ENCODE measurements around the gene PHAX. TPM values are rescaled to one million over a fixed set of nuclear protein-coding genes. Genes with fewer than 3 reads are reported as not detected.
"Not testable (repeated sequence)": the region's sequence is repeated elsewhere in the genome, so short reads cannot be mapped to it uniquely, and the experiment has no call there.

PHAX gene
- total RNA-seq, 2 experiments from 2014 or later = 42.5 to 42.8 TPM

DNA sequence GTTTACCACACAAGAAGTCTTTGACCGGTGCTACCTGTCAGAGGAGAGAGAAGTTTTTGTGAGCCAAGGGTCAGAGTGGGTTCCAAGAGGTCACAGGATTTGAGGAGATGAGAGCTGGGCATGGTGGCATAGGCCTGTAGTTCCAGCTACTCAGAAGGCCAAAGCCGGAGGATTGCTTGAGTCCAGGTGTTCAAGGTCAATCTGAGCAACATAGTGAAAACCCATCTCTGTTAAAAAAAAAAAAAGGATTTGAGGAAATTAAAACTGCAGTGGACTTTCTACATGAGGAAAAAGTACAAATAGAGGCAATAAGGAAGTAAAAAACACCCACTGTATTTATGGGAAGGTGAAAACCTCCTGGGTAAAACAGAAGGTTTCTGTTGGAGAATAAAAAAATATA, 63.8 kb downstream of the PHAX start:
- intact Hi-C loops (cut with micrococcal nuclease) = no loop called here
- ChIA-PET CTCF (no interaction called here), POLR2A (no interaction called here)
- no peak for TF ChIP-seq CTCF (IDR thresholded peaks at IDR 0.05)
- no peak overlapping the region for H3K4me3 Mint-ChIP-seq
- H3K27ac Mint-ChIP-seq = no peak overlapping the region
- no peaks in the 10 kb centered on the region for H3K36me3 Mint-ChIP-seq (ENCODE audit: low read depth)
- H3K27me3 Mint-ChIP-seq = no peaks in the 10 kb centered on the region
- no peak for DNase-seq
- ATAC-seq = no peak
- H3K9me3 Mint-ChIP-seq = no peaks in the 10 kb centered on the region
- no peaks in the 10 kb centered on the region for H3K4me1 Mint-ChIP-seq (ENCODE audit: low read depth)

DNA sequence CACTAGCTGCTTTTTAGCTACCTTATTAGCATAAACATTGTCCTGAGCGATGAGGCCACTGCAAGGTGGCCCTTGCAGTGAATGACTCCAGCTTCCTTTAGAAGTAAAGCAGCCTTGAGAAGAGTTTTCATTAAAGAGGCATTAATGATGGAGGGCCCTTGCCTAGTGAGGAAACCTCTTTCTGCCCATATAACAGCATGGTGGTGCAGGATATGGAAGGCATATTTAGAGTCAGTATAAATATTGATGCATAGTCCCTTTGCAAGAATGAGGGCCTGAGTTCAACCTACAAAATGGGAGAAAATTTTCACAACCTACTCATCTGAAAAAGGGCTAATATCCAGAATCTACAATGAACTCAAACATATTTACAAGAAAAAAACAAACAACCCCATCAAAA, 69.4 kb downstream of the PHAX start:
- CTCF ChIA-PET = interaction anchor here (1.8 kb wide), 1 partner anchor 111 kb away, joined by 7 read pairs; no protein-coding TSS in a partner anchor
- H3K4me3 Mint-ChIP-seq; H3K4me1 Mint-ChIP-seq (ENCODE audit: low read depth); H3K27me3 Mint-ChIP-seq; ATAC-seq; POLR2A ChIA-PET; H3K9me3 Mint-ChIP-seq; H3K36me3 Mint-ChIP-seq (ENCODE audit: low read depth); H3K27ac Mint-ChIP-seq; intact Hi-C loops (cut with micrococcal nuclease); DNase-seq: not testable (repeated sequence)

DNA sequence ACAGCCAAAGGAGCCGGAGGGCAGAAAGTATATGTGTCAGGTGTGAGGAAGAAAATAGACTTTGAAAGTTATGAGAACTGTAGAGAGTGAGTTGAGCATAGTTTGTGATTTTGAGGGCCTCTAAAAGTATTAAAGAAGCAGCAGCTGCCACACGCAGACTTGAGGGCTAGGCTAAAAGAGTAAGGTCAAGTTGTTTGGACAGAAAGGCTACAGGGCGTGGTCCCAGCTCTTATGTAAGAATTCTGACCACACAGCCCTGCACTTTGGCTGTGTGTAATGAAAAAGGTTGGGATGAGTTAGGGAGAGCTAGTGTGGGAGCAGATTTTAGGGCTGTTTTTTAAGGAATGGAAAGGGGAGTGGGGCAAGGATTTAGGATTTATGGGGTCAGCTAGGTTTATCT, 70.9 kb downstream of the PHAX start:
- H3K27ac Mint-ChIP-seq; H3K27me3 Mint-ChIP-seq; CTCF ChIA-PET; DNase-seq; H3K4me1 Mint-ChIP-seq (ENCODE audit: low read depth); H3K4me3 Mint-ChIP-seq; H3K36me3 Mint-ChIP-seq (ENCODE audit: low read depth); H3K9me3 Mint-ChIP-seq; intact Hi-C loops (cut with micrococcal nuclease); ATAC-seq: not testable (repeated sequence)
- POLR2A ChIA-PET = interaction anchor here (1.5 kb wide), 1 partner anchor 106 kb away, joined by 4 read pairs; the partner anchor contains the start of gene LMNB1

- POLR2A ChIA-PET = interaction anchor here (1.5 to 8.1 kb wide), 2 partner anchors 104 to 105 kb away, joined by 4 to 62 read pairs; partner anchors contain the start of gene LMNB1
- H3K27me3 Mint-ChIP-seq = no peaks in the 10 kb centered on the region
- ATAC-seq = no peak
- peaks cover 3% of the 10 kb centered on the region for H3K4me1 Mint-ChIP-seq (ENCODE audit: low read depth)
- H3K9me3 Mint-ChIP-seq = no peaks in the 10 kb centered on the region
- H3K4me3 Mint-ChIP-seq = no peak overlapping the region
- DNase-seq = no peak
- intact Hi-C loops (cut with micrococcal nuclease) = no loop called here
- H3K27ac Mint-ChIP-seq = no peak overlapping the region
- CTCF ChIA-PET = interaction anchor here (1.4 to 13.6 kb wide), 3 partner anchors 104 to 135 kb away, joined by 3 to 277 read pairs (median 23); partner anchors contain the start of gene LMNB1
- no peak for TF ChIP-seq CTCF (IDR thresholded peaks at IDR 0.05)
- no peaks in the 10 kb centered on the region for H3K36me3 Mint-ChIP-seq (ENCODE audit: low read depth)
Measured at GRCh38 chr5:126673477-126673876, 72.7 kb downstream of the PHAX start.

DNA sequence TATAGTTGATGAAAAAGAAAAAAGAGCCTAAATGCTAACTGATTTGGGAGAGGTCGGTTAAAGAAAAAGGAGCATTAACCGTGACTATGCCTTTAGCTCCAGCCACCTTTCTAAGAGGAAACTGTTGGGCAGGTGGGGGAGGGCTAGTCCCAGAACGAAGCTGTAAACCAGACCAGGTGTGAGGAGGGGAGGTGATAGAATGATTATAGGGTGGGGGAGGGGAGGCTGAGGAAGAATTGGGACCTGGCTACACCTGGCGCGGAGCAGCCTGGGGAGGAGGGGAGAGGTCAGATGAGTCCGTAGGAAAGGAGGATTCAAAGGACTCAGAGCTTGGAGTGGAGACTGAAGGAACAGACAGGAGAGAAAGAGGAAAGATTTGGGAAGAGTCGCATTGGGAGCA, 73.4 kb downstream of the PHAX start:
- Mint-ChIP-seq H3K4me3 (no peak overlapping the region), H3K9me3 (no peaks in the 10 kb centered on the region), H3K27me3 (no peaks in the 10 kb centered on the region), H3K27ac (no peak overlapping the region), H3K4me1 (ENCODE audit: low read depth) (peaks cover 3% of the 10 kb centered on the region), H3K36me3 (ENCODE audit: low read depth) (no peaks in the 10 kb centered on the region)
- ChIA-PET POLR2A (interaction anchor here (8.1 kb wide), 1 partner anchor 105 kb away, joined by 62 read pairs; the partner anchor contains the start of gene LMNB1), CTCF (interaction anchor here (1.4 to 13.6 kb wide), 4 partner anchors 104 to 138 kb away, joined by 3 to 277 read pairs (median 20); partner anchors contain the start of gene LMNB1)
- no peak for ATAC-seq
- TF ChIP-seq CTCF (IDR thresholded peaks at IDR 0.05) = no peak
- intact Hi-C loops (cut with micrococcal nuclease) = no loop called here
- no peak for DNase-seq

GRCh38 chr5:126675338-126675737, 74.6 kb downstream of the PHAX start:
- Mint-ChIP-seq H3K9me3 (no peaks in the 10 kb centered on the region), H3K4me3 (no peak overlapping the region), H3K27me3 (no peaks in the 10 kb centered on the region), H3K36me3 (ENCODE audit: low read depth) (no peaks in the 10 kb centered on the region), H3K27ac (no peak overlapping the region), H3K4me1 (ENCODE audit: low read depth) (peaks cover 3% of the 10 kb centered on the region)
- TF ChIP-seq CTCF (IDR thresholded peaks at IDR 0.05) = no peak
- intact Hi-C loops (cut with micrococcal nuclease) = no loop called here
- POLR2A ChIA-PET = interaction anchor here (0.7 to 8.1 kb wide), 4 partner anchors 9 to 111 kb away, joined by 3 to 62 read pairs (median 3); partner anchors contain the start of gene LMNB1
- ATAC-seq (no peak), DNase-seq (no peak)
- CTCF ChIA-PET = interaction anchor here (0.9 to 13.6 kb wide), 25 partner anchors 9 to 638 kb away, joined by 3 to 277 read pairs (median 5); partner anchors contain the start of gene LMNB1
